GM18517 (cell line): ENCODE measurements around the gene OVOL1.

Experiments
- ATAC-seq: cut with Tn5 transposase; IDR thresholded peaks from one replicate; pipeline ENCODE4 v1.9.1; 2021; ENCODE audit warnings: mild to moderate bottlenecking, moderate library complexity; ENCODE audit not compliant: unreplicated experiment

OVOL1 gene

DNA sequence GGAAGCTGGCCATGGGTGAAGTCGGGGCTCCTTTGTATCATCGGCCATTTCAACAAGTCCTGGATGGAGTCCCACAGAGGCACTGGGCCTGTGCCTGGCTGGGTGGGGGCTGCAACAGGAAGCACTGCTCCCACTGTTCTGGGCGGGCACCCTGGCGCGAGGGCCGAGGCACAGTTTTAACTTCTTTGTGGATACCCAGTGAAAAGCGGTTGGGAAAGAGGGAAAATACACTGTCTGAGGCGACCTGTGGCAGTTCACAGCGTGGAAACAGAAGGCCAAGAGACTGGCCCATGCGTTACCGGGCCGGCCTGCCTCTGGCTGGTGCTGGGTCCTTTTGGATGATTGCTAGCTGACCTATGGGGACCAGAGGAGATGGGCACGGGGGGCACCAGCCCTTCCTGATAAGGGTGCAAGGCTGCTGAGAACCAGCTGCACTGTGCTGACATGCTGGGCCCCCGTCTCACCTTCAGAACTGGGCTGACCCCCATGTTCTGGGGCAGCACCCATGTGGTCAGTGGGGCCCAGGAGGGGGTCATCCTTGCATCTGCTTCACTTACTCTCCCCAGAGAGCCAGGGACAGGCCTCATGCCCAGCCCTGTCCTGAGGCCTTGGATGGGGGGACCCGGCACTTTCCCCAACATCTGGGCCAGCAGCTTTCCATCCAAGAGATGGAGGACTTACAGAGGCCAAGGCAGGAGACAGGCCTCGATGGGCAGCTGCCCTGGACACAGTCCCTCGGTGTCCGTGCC lies 4.2 kb downstream of the OVOL1 start:
- no peak for ATAC-seq

DNA sequence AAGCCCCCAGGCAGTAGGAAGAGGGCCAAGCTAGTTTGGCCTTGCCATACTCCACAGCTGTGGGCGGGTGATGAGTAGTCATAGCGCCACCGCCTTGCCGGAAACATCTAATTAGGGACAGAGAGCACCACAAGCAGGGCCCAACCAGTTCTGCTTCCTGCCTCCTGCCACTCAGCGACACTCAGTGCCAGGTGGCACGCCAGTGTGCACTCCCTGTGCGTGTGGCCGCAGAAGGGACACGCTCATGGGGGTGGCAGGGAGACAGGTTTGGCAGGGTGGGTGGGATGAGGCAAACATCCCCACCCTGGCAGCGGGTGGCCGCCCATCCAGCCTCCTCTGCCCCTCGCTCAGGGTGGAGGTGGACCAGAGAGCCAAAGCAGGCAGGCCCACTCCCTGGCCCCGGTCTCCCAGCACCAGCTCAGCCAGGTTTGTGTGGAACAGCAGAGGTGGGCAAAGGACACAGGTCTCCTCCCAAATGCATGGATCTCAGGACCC lies 4.9 kb downstream of the OVOL1 start:
- peak; percentile 73 for ATAC-seq

DNA sequence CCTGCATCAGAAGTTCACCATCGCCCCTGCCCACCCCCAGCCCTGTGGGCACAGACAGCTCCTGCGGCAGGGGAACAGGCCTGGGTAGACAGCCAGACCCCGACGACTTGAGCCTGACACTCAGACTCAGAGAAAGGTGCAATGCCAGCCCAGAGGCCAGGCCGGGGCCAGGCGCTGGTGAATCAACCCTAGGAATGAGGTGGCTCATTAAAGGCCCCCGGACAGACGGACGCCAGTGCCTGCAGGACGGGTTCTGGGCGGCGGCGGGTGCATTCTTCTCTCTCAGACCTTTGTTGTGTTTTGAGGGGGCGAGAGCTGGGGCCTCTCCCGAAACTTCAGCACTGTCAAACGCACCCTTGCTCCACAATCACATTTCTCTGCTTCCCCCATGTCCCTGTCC lies 5.6 kb downstream of the OVOL1 start:
- no peak for ATAC-seq

DNA sequence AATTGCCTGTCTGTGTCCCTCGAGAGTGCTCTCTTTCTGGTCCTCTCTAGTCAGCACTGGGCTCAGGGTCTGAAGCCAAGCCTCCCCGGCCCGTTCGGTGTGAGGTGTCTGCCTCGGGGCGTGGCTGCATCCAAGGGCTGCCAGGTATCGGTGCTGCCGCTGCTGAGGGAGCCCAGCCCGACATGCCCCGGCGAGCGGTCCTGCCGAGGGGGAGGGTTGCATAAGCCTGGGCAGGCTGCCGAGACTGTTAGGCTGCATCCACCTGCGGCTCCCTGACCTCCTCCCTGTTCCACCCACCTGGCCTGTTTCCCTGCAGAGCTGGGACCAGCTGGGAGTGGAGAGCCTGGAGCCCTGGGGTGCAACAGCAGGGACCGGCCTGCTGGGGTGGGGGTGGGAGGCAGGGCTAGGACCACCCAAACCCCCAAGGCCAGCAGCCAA lies 6.3 kb downstream of the OVOL1 start:
- ATAC-seq, result no peak

DNA sequence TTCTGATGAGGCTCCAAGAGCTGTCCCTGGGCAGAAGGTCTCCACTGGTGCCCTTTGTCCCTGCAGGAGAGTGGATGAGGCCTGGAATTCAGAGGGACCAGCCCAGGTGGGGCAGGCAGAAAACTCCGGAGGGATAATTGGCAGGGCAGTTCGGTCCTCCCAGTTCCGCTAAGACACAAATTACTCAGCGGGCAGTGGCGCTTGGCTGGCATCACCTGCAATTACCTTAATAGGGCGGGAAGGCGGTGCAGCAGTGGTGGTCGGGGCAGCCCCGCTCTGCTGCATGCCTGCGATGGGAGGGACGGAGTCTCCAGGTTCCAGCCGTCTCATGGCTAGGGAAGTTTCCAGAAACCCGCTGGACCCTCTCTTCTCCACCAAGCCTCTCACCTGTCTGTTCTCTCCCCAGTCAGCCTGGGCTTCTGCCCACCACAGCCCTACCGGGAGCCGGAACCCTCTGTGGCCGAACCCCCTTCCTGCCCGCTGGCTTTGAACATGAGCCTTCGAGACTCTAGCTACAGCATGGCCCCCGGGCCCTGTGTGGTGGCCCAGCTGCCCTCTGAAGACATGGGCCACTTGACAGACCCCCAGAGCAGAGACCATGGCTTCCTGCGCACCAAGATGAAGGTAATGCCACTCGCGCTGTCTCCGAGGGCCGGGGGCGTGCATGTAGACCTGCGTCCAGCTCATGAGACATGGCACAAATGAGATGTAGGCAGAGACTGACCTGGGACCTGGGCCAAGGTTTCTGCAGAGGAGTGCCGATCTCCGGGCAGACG lies 7.0 kb downstream of the OVOL1 start:
- ATAC-seq, result no peak

DNA sequence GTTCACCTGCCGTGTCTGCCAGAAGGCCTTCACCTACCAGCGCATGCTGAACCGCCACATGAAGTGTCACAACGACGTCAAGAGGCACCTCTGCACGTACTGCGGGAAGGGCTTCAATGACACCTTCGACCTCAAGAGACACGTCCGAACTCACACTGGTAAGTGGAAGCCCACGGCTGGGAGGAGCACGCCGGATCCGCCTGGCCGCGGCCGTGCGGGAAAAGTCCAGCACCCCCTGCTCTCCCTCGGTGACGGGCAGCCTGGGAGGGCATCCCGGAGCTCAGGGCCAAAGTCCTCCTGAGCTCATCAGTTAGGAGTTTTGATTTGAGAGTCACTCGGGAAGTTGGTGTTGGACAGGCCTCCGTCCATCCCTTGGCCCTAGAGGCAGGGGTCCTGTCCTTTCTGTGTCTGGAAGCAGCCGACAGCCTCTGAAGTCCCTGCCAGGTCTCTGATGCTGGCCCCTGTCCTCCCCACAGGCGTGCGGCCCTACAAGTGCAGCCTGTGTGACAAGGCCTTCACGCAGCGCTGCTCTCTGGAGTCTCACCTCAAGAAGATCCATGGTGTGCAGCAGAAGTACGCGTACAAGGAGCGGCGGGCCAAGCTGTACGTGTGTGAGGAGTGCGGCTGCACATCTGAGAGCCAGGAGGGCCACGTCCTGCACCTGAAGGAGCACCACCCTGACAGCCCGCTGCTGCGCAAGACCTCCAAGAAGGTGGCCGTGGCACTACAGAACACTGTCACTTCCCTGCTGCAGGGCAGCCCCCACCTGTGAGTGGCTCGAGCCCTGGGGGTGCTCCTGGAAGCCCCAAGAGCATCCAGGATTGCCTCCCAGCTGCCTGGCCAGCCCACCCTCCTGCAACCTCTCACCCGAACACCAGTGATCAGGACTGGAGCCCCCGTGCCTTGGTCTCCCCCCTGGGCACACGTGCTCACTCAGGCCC lies 8.0 kb downstream of the OVOL1 start:
- no peak for ATAC-seq

DNA sequence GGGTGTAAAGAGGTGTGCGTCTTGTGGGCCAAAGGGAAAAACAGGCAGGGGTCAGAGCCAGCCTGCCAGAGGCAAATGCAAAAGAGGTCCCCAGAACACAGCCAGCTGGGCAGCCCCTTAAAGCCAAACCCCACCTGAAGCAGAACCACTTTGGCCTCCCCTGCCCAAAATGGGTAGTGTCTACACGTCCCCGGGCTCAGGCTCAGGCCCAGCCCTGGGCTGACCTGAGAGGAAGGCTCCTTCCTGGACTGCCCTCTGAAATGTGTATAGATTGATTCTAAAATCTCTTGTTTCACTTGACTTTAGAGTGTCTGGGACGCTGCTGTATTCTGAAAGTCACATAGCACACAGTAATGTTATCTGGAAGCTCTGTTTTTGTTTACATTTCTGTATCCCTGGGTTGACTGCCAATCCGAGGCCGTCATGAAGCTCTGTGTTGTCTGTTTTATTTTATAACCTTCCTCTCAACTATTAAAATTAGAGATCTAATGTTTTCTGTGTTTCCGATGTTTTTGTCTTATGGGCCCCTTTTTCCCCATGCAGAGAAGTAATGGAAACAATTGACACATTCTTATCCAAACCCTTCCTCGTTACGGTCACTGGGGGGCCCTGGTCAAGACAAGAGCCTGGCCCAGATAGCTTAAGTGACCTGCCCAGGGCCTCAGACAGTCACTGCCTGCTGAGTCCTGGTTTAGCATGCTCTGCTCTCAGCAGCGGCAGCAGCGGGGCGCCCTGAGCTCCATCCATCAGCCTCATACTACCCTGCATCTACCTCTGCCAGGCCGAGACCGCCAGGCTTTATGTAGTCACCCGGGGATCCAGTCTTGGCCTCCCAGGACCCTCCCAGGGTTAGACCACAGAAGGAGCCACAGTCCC lies 10.1 kb downstream of the OVOL1 start:
- ATAC-seq, result no peak

DNA sequence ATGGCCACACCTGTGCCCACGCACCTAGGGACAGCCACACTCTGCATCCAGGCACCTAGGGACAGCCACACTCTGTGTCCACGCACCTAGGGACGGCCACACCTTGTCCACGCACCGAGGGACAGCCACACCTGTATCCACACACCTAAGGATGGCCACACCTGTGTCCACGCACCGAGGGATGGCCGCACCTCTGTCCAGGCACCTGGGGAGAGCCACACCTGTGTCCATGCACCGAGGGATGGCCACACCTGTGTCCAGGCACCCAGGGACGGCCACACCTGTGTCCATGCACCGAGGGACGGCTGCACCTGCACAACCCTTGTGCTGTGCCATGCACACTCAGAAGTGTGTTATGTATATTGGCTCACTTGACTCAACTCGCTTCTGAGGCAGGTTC lies 10.8 kb downstream of the OVOL1 start:
- no peak for ATAC-seq

DNA sequence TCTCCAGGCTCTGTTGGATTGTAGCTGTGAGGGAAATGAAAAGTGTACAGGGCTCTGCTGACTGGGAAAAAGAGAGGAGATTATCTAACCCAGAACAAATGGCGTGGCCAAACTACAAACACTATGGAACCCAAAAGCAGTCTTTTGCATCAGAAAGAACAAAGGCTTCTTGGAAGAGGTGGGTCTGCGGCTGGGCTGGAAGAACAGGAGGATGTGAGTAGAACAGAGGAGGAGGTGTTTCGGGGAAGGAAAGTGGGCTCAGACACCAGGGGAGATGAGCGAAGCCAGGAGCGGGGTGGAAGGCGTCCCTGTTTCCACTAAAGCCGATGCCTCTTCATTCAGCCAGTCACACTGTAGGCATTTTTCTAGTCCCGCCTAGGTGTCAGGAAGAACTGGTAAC lies 12.0 kb downstream of the OVOL1 start:
- ATAC-seq, result no peak

DNA sequence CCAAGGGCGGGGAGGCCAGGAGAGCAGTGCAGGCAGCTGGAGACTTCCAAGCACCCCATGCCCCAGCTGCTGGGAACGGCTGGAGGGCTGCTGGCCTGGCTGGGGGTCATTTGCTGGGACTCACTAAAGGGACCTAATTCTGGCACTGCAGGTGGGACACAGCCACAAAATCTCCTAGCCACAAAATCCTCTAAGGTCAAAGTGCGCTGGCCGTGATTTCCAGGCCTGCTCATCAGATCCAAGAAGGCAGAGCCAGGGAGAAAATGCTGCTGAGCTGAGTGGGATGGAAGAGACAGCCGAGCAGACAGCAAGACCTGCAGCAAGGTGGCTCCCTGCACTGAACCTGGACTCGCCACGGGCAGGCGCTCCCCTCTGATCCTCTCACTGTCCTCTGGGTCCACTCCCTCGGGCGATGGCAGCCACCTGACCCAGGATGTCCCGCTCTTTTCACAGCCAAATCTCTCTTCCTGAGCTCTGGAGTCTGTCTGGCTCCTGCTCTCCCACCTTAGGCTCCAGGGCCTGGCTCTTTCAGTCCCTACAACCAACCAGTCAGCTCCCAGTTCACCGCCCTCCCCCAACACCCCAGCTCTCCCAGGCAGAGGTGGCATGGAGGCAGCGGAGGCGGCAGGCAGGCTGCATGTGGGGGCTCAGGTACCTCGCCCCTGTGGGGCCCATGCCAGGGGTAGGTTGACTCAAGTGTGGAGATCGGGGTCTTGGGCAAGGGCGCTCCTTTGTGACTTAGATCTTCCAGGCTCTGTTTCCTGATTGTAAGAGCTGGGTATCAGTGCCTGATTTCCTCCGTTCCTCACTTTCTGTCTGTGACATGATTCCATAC lies 14.5 kb downstream of the OVOL1 start:
- ATAC-seq, result no peak

DNA sequence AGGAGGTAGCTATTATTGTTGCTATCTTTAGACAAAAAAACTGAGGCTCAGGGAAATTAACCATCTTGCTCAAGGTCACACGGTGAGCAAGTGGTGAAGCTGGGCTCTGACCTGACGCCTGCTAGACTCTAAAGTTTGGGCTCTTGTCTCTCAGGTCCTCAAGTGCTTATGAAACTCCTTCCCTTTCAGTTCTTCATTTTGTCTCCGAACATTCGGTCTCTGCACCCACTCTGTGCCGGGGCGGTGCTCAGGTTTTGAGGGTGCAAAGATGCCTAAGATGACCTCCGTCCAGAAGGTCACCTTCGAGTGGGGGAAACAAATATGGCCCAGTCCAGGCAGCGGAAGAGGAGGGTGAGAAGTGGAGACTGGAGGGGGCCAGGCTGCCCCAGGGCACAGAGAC lies 16.0 kb downstream of the OVOL1 start:
- no peak for ATAC-seq

DNA sequence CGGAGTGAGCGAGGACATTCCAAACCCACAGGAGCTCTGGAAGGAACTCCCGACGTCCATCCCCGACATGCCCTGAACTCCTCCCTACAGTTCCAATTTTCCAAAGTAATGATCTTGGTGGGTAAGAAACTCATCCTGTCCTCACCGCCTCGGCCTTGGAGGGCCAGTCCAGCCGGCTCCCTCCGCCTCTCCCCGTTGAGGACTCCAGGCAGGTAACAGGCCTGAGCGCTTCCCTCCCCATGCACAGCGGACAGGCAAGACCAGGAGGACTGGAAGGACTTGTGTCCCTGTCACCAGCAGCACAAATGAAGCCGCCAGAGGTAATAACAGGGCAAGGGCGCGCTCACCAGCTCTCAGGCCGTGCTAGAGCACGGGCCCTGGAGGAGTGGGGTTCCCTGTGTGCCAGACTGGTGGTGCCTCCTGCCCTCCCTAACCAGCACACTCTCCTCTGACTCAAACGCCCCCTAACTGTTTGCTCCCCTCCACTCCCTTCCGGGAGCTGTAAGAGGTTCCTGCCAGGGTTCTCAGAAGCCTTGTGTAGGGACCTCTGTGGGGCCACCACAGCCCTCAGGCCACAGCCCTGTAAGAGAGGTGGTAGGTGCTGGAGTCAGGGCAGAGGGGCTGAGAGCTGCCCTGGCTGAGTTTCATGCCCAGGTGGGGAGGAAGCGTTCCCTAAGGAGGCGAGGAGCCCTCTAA lies 17.1 kb downstream of the OVOL1 start:
- ATAC-seq, result no peak

DNA sequence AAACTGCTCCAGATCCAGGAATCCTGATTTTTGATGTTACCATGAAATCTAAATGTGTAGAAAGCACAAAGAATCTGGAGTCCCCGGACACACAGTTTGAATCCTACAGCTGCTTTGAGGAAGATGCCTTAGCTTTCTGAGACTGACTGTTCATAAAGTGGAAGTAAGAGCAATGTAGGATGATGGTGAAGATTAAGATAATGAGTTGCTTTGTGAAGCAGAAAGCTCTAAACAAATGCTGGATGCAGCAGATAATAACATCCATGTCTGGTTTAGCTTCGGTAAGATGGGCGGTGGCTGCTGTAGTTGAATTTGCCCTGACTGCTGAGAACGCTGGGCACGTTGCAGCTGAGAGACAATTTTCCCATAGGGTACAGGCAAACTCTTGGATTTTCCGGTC lies 20.1 kb downstream of the OVOL1 start:
- ATAC-seq, result no peak

DNA sequence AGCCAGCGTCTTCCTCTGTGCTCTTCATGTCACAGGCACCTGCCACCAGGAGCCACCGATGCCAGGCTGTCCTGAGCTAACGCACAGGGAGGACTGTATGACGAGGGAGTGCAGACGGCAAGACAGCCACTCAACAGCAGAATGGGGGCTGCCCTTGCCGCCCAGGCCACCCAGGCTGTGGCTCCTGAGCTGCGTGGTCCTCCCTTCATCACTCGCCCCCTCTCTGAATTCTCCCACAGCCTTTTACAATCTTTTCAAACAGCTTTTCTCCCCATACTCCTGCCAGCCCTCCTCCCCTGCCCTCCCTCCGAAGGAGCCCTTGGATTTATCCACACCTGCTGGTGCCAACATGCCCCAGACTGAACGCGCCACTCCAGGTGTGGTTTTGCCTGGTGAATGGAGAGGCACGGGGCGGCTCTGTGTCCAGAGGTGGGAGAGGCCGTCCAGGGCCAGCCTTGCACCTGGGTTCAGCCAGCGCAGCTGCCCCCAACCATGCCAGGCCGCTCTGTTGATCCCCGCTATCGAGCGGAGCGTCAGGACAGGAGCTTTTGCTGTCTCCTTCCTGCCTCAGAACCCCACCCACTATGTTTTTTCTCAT lies 22.0 kb downstream of the OVOL1 start:
- ATAC-seq, result no peak

DNA sequence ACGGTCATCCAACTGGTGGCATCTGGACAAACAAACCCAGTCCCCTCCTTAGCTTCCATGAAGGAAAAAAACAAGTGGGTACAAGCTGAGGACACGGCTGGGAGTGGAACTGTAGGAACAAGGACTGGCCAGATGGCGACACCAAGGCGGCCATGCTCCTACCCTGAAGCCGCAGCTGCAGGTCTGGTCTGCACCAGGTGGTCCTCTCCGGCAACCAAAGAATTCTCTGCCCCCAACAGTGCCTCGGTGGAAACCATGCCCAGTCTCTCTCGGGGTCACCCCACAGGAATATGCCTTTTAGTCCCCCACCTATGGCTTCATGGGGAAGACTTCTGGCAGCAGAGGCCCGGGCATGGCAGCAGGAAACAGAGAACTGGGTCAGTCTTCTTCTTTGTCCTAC lies 22.6 kb downstream of the OVOL1 start:
- no peak for ATAC-seq

DNA sequence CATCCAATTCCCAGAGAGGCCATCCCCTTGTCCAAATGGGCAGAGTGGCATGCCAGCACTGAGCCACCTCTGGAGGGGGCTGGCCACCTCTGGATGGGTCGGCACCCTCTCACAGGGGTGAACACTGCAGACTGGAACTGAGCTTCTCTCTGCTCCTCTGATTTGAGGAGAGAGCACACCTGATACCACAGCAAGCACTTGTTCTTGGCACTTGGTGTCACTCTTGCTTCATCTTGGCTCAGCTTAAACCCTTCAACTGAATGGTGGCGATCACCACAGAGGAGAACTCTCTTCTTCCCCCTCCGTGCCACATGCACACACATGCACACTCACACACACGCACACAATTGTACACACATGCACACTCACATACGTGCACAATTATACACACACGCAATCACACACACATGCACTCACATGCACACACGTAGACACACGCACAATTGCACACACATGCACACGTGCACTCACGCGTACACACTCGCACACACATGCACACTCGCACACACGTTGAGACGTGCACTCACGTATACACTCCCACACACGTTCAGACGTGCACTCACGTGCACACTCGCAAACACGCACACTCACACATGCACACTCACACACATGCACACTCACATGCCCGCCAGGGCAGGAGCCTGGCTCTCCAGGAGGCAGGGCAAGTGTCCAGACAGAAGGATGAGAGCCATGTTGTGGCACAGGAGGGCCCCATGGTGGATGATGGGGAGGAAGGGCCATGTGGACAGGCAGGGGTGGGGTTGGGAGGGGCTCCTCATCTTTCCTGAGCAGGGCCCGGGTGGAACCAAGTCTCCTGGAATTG lies 23.4 kb downstream of the OVOL1 start:
- no peak for ATAC-seq

DNA sequence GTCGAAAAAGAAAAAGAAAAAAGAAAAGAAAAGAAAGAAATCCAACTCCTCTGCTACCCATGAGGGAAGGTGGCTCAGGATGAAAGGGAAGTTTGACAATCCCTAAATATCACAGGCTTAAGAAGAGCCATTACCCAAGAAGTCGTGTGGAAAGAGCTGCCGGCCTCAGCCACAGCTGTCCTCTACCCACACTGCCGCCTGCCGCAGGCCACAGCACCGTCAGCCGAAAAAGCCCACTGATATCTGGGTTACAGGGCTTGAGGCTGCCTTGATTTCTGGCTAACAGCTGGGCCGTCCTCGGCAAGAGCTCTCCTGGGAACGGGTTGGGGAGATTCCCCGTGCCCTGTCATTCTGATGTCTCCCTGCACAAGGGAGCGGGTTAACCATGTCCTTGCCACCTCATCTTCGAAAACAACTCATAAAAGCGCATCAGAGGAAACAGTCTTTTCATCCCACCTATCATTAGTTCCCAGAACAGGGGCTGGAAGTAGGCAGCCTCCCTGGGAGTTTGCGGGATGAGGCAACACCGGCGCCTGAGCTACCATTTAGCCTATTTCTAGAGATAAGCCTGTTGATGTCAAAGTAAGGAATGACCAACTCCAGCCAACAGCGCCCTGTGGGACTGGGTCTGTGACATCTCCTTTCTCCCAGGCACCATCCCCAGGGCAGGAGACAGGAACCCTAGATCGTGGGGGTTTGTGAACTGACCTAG lies 25.1 kb downstream of the OVOL1 start:
- no peak for ATAC-seq
